ENCODE measurements around the gene AGFG2.

AGFG2 gene

GRCh38 chr7:100573691-100574361 is 34.8 kb downstream of the AGFG2 start, which contains the start of gene SAP25:
Gene SAP25 (minus strand): TSS chr7:100573900. CDS start chr7:100573742, 158 bp downstream.
- no peak for DNase-seq

- DNase-seq: no peak
Measured at GRCh38 chr7:100574362-100575205, 35.6 kb downstream of the AGFG2 start.

- DNase-seq: no peak
Measured at GRCh38 chr7:100575206-100575631, 36.2 kb downstream of the AGFG2 start.

- DNase-seq: no peak
Measured at GRCh38 chr7:100575746-100576383, 36.9 kb downstream of the AGFG2 start.

- DNase-seq: no peak
Measured at GRCh38 chr7:100576384-100576993, 37.5 kb downstream of the AGFG2 start.

- no peak for DNase-seq
Measured at GRCh38 chr7:100577103-100577502, 38.1 kb downstream of the AGFG2 start.

GRCh38 chr7:100577507-100577906 is 38.5 kb downstream of the AGFG2 start:
- DNase-seq: no peak

- DNase-seq: no peak
Measured at GRCh38 chr7:100578246-100579183, 39.5 kb downstream of the AGFG2 start.

GRCh38 chr7:100580466-100581283 is 41.7 kb downstream of the AGFG2 start:
- no peak for DNase-seq

- DNase-seq: no peak
Measured at GRCh38 chr7:100582041-100582579, 43.1 kb downstream of the AGFG2 start.

GRCh38 chr7:100582650-100583049 is 43.6 kb downstream of the AGFG2 start:
- DNase-seq: no peak

GRCh38 chr7:100583132-100584053 is 44.4 kb downstream of the AGFG2 start:
- DNase-seq: peak; percentile 34

- no peak for DNase-seq
Measured at GRCh38 chr7:100584054-100584682, 45.2 kb downstream of the AGFG2 start.

- peak; percentile 82 for DNase-seq
Measured at GRCh38 chr7:100584683-100585510, 45.9 kb downstream of the AGFG2 start.

- peak; percentile 45 for DNase-seq
Measured at GRCh38 chr7:100585511-100586265, 46.7 kb downstream of the AGFG2 start, which contains the start of gene LRCH4. Gene LRCH4 (minus strand): TSS chr7:100586129. CDS start chr7:100586100, 29 bp downstream.

- peak; percentile 100 for DNase-seq
Measured at GRCh38 chr7:100586266-100587025, 47.4 kb downstream of the AGFG2 start, which contains the start of gene FBXO24. Gene FBXO24 (plus strand): TSS chr7:100586328. CDS start chr7:100586626, 298 bp downstream.
